SIG-M5 treated with dmso at 0.1 percent for 504 hours (cell line): ENCODE results near the gene NMU.
"Not testable (repeated sequence)": the region's sequence is repeated elsewhere in the genome, so short reads cannot be mapped to it uniquely, and the experiment has no call there.

Experiments
- DNase-seq: peaks from one replicate; lab custom pipeline; 2025; ENCODE audit not compliant: unreplicated experiment; lab: John Stamatoyannopoulos, UW

Gene NMU

GRCh38 chr4:55635741-55636655 lies at the start of gene NMU:
Gene NMU, minus strand, starts transcription at chr4:55636298. Its CDS starts 106 bp downstream, at chr4:55636192.
- no peak for DNase-seq

- no peak for DNase-seq
These were observed 48.2 kb upstream of the NMU start for GRCh38 chr4:55684276-55684675.

GRCh38 chr4:55682797-55683196 lies 46.7 kb upstream of the NMU start:
- DNase-seq: not testable (repeated sequence)

GRCh38 chr4:55682295-55682694 lies 46.2 kb upstream of the NMU start:
- DNase-seq: no peak

- no peak for DNase-seq
These were observed 45.3 kb upstream of the NMU start for GRCh38 chr4:55681430-55681829.

- no peak for DNase-seq
These were observed 39.2 kb upstream of the NMU start for GRCh38 chr4:55675196-55675793.

- DNase-seq: no peak
These were observed 37.3 kb upstream of the NMU start for GRCh38 chr4:55673424-55673823.

GRCh38 chr4:55671667-55672066 lies 35.6 kb upstream of the NMU start:
- DNase-seq: no peak

GRCh38 chr4:55670695-55671094 lies 34.6 kb upstream of the NMU start:
- DNase-seq: no peak

GRCh38 chr4:55668449-55668848 lies 32.4 kb upstream of the NMU start:
- no peak for DNase-seq

- no peak for DNase-seq
These were observed 30.4 kb upstream of the NMU start for GRCh38 chr4:55666535-55666934.

- DNase-seq: no peak
These were observed 27.0 kb upstream of the NMU start for GRCh38 chr4:55663145-55663544.

- no peak for DNase-seq
These were observed 25.4 kb upstream of the NMU start for GRCh38 chr4:55661398-55662056.

GRCh38 chr4:55658657-55659056 lies 22.6 kb upstream of the NMU start:
- DNase-seq: no peak

GRCh38 chr4:55654131-55654530 lies 18.0 kb upstream of the NMU start:
- DNase-seq: no peak

GRCh38 chr4:55650483-55650882 lies 14.4 kb upstream of the NMU start:
- DNase-seq: no peak

- DNase-seq: no peak
These were observed 1.2 kb upstream of the NMU start for GRCh38 chr4:55637272-55637820.

GRCh38 chr4:55636656-55636999 lies 530 bp upstream of the NMU start:
- DNase-seq: no peak

GRCh38 chr4:55635282-55635681 lies 816 bp downstream of the NMU start:
- no peak for DNase-seq

GRCh38 chr4:55634417-55635128 lies 1.5 kb downstream of the NMU start:
- no peak for DNase-seq

- DNase-seq: no peak
These were observed 2.2 kb downstream of the NMU start for GRCh38 chr4:55633903-55634302.
